Hematopoietic multipotent progenitor cell treated with erythropoietin and hydrocortisone succinate and interleukin-3 and kit ligand, for 6 days (in vitro differentiated cells): ENCODE results near the gene SH3BP5.

Experiments
- DNase-seq: peaks from one replicate; pipeline ENCODE4 v3.0.0-alpha.2; 2015

The SH3BP5 gene

DNA sequence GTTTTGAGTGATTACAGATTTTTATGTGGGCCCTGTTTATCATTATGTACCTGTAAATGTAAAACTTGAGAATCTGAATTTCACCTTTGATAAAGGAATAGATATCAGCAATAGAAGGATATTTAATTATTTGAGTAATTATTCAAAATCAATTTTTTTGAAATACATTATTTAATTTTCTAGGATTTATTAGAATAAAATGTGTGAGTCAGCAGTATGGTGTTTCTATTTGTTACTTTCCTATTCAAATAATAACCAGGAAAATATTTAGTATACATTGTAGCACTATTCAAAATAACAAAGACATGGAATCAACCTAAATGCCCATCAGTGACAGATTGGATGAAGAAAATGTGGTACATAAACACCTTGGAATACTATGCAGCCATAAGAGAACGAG is 104.2 kb downstream of the SH3BP5 start:
- no peak for DNase-seq

DNA sequence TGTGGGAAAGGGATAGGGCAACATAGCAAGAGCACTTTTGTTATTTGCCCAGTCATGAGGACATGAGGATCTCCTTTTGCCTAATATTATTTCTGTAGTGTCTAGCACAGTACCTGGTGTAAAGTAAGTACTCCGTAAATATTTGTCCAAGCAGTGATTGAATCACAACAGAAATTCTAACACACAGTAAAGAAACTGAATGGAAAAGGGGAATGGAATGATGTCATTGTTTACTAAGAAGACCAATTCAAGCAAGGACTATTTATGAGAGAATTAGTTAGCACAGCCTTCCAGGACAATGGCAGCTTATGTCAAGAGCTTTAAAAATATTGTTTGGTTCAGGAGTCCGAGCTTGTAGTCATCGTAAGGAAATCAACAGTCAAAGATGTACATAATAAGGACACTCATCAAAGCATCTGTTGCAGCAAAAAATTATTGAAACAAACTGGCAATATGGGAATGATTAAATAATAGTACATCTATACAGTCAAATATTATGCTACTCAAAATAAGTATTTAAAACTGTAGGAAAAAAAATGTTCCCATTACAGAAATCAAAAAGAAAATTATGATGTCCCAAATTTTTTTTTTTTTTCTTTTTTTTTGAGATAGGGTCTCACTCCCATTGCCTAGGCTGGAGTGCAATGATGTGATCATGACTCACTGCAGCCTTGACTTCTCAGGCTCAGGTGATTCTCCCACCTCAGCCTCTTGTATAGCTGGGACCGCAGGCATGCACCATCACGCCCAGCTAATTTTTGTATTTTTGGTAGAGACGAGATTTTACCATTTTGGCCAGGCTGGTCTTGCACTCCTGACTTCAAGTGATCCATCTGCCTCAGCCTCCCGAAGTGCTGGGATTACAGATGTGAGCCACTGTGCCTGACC is 108.5 kb downstream of the SH3BP5 start:
- no peak for DNase-seq

- no peak for DNase-seq
Observed at GRCh38 chr3:15221574-15222217, 110.7 kb downstream of the SH3BP5 start.

DNA sequence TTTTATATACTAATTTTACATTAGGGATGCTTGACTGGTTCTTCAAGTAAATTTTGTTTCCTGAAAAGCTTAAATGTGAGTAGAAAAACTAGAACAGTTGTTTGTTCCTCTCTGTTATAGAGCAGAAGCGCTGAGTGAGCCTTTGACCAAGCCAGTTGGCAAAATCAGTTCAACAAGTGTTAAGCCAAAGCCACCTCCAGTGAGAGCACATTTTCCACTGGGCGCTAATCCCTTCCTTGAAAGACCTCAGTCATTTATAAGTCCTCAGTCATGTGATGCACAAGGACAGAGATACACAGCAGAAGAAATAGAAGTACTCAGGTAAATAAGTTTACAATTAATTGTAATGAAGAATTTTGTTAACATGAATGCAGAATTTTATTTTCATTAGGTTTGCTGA is 111.7 kb downstream of the SH3BP5 start:
- DNase-seq, result no peak

GRCh38 chr3:15220056-15220455 is 112.3 kb downstream of the SH3BP5 start:
- no peak for DNase-seq

DNA sequence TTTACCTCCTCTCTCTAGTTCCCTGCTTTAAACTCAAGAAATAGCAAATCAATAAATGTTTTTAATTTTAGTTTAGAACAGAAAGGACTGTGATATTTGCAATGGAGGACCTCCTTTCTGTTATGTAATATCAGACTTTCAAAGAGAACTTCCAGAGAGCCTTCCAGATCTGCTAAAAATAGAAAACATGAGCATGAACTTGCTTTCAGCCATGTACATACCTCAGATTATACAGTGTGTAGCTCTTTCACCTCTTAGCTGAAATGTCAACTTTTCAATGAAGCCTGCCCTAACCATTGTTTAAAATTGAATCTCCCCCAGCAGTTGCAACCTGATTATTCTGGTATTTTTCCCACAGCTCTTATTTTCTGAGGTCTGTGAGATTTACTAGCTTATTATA is 113.7 kb downstream of the SH3BP5 start:
- DNase-seq, result no peak

DNA sequence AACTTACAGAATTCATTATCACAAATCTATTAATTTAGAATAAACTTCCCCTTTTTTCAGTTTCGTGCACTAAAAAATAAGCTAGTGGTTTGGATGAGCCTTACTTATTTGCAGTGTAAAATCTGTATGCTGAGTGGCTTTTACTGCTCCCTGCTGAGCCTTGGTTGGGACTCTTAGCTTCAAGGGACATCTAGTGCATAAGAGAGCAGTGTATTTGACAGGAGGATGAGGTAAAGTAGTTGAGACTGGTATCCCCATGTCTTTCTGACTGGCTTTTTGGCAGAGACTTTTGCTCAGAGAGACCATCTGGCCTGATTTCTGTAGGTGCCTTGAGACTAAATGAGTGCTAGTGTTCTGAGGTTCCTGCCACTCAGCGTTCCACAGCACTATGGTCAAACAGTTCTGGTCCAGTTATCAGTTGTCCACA is 114.5 kb downstream of the SH3BP5 start:
- no peak for DNase-seq

DNA sequence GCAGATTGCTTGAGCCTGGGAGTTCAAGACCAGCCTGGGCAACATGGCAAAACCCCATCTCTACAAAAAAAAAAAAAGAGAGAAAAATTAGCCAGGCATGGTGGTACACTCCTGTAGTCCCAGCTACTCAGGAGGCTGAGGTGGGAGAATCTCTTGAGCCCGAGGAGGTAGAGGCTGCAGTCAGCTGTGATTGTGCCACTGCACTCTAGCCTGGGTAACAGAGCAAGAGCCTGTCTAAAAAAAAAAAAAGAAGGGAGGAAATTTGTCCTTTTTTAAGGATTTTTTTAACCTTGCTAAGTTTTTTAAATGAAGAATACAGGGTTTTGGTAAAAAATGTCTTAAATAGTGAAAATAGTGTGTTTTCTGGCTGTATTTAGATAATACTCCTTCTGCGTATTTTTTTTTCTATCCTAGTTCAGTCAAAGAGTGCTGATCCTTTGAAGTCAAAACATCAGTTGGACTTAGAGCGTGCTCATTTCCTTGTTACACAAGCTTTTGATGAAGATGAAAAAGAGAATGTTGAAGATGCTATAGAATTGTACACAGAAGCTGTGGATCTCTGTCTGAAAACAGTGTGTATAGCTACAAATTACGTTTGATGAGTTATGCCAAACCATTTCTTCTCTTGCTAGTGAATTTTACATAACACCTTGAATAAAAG is 115.2 kb downstream of the SH3BP5 start:
- DNase-seq, result no peak

DNA sequence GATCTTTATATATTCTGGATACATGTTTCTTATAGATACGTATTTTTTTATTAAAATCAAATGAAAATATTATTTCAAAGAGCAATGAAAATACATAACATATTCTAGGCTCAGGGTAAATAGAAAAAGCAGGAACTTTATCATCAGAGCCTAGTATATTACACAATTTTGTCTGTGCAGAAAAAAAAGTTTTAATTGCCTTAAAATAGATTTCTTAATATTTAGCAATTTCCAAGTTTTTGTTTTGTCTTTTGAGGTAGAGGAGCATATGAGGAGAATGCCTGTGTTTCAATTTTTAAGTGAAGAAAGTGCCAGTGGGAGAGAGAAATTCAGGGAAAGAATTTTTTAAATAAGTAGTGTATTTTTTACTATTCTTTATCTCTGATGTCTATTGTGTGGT is 115.9 kb downstream of the SH3BP5 start:
- DNase-seq, result no peak

DNA sequence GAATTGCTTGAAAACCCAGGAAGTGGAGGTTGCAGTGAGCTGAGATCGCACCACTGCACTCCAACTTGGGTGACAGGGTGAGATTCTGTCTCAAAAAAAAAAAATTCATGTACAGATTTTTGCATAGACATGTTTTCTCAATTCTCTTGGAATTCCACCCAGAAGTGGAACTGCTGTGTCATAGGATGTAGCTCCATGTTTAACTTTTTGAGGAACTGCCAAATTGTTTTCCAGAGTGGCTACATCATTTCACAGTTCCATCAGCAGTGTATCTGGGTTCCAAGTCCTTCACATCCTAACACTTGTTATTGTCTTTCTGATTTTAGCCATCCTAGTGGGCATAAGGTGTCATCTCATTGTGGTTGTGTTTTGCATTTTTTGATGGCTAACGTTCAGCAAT is 116.4 kb downstream of the SH3BP5 start:
- no peak for DNase-seq

DNA sequence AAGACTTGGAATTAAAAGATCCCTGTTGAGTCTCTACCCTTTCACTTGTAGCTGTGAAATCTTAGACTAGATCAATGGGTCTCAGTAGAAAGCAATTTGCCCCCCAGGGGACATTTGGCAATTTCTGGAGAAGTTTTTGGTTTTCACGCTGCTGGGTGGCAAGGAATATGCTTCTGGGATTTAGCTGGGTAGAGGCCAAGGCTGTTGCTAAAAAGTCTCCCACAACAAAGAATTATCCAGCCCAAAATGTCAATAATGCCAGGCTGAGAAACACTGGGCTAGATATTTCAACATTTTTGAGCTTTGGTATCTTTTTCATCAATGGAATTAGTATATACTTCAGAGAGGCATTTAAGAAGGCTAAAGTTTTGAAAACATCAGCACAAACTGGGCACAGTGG is 117.6 kb downstream of the SH3BP5 start:
- no peak for DNase-seq

DNA sequence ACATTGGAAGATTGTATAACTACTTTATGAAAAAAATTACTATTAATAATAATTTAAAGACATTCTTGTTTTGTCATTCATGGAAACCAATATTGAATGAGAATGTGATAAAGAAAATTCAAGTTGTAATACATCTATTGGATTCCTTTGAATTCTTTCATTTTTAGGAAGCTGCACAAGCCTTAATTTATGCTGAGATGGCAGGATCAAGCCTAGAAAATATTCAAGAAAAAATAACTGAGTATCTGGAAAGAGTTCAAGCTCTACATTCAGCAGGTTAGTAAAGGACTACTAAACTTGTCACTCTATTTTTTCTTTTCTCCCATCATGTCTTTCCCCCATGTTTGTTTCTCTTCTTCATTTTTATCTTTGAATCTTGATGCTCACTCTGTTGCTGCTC is 120.4 kb downstream of the SH3BP5 start:
- no peak for DNase-seq

- DNase-seq, result peak; percentile 14
Observed at GRCh38 chr3:15207836-15208504, 124.4 kb downstream of the SH3BP5 start.

GRCh38 chr3:15206662-15207576 is 125.5 kb downstream of the SH3BP5 start:
- peak; percentile 74 for DNase-seq

- peak; percentile 97 for DNase-seq
Observed at GRCh38 chr3:15205934-15206661, 126.3 kb downstream of the SH3BP5 start, which contains the start of gene CAPN7. CAPN7 (plus strand) TSS chr3:15206246; CDS start chr3:15206496, 250 bp downstream.

- no peak for DNase-seq
Observed at GRCh38 chr3:15205482-15205933, 126.9 kb downstream of the SH3BP5 start.
